Upper lobe of right lung (tissue), 1 donor: Measurements from ENCODE around the gene USP32. TPM values are rescaled to one million over a fixed set of nuclear protein-coding genes. Genes with fewer than 3 reads are reported as not detected.
"Not testable (repeated sequence)": the region's sequence is repeated elsewhere in the genome, so short reads cannot be mapped to it uniquely, and the experiment has no call there.

Source experiments
- ATAC-seq: fragments of 200-7000 bp; cut with Tn5 transposase; one replicate; pipeline ENCODE4 v1.9.1; 2020; ENCODE audit warnings: mild to moderate bottlenecking, moderate library complexity
- DNase-seq: peaks from one replicate; pipeline ENCODE4 v3.0.0-alpha.2; 2020
- H3K27ac ChIP-seq: fragments of 200-600 bp; one replicate; pipeline ENCODE4 v1.8.0; 2022
- H3K27me3 ChIP-seq: fragments of 200-600 bp; one replicate; pipeline ENCODE4 v1.8.0; 2022; ENCODE audit warnings: mild to moderate bottlenecking
- H3K36me3 ChIP-seq: fragments of 200-600 bp; one replicate; pipeline ENCODE4 v1.8.0; 2022
- H3K4me1 ChIP-seq: fragments of 200-600 bp; one replicate; pipeline ENCODE4 v1.8.0; 2022
- H3K4me3 ChIP-seq: fragments of 200-600 bp; one replicate; pipeline ENCODE4 v1.8.0; 2022; ENCODE audit warnings: mild to moderate bottlenecking
- H3K9me3 ChIP-seq: fragments of 200-600 bp; one replicate; pipeline ENCODE4 v1.8.0; 2022
- CTCF ChIP-seq: fragments of 200-600 bp; IDR thresholded peaks from one replicate; pipeline ENCODE4 v1.8.0; 2022; ENCODE audit warnings: antibody characterized with exemption
- intact Hi-C: fragments of 100-400 bp; cut with DNase I; formaldehyde crosslinking; loops from one replicate; pipeline ENCODE4 v1.11.0; 2022
- total RNA-seq: library from RNA; stranded (reverse); fragmentation: NEBNext Ultra II Directional; extraction: Animal tissue kit (Norgen Biotek cat#: 25700); gene quantifications from one replicate; pipeline ENCODE4 v1.2.1, GENCODE V29; 2021
- donor health status: DM: no; HTN: yes; CAD: no; lungs with severe emphysema.

Gene USP32
- total RNA-seq, 1 donor from 2014 or later, result 72.4 TPM

GRCh38 chr17:60176763-60177162 lies 215.2 kb downstream of the USP32 start:
- H3K4me1 ChIP-seq, H3K27ac ChIP-seq, H3K4me3 ChIP-seq, intact Hi-C loops, H3K27me3 ChIP-seq, ATAC-seq, DNase-seq, H3K9me3 ChIP-seq: not testable (repeated sequence)
- peaks cover 40% of the 10 kb centered on the region for H3K36me3 ChIP-seq

- H3K4me3 ChIP-seq, intact Hi-C loops, DNase-seq, H3K27ac ChIP-seq, H3K27me3 ChIP-seq, H3K9me3 ChIP-seq: not testable (repeated sequence)
- TF ChIP-seq CTCF, result peak; percentile 31
- Histone ChIP-seq H3K36me3 (peaks cover 20% of the 10 kb centered on the region), H3K4me1 (peaks cover 23% of the 10 kb centered on the region)
- ATAC-seq, result peak; percentile 42
Observed at GRCh38 chr17:60174767-60175166, 217.2 kb downstream of the USP32 start.

- Histone ChIP-seq H3K4me3 (no peak overlapping the region), H3K4me1 (peaks cover 29% of the 10 kb centered on the region), H3K27me3 (no peaks in the 10 kb centered on the region), H3K9me3 (no peaks in the 10 kb centered on the region), H3K36me3 (peaks cover 13% of the 10 kb centered on the region), H3K27ac (no peak overlapping the region)
- ATAC-seq, result no peak
- intact Hi-C loops, result no loop called here
- no peak for DNase-seq
- no peak for TF ChIP-seq CTCF
Observed at GRCh38 chr17:60174035-60174434, 217.9 kb downstream of the USP32 start.

- Histone ChIP-seq H3K9me3 (no peaks in the 10 kb centered on the region), H3K4me3 (no peak overlapping the region), H3K27ac (no peak overlapping the region), H3K4me1 (peaks cover 29% of the 10 kb centered on the region), H3K27me3 (no peaks in the 10 kb centered on the region), H3K36me3 (peaks cover 6% of the 10 kb centered on the region)
- intact Hi-C loops, result no loop called here
- DNase-seq (no peak), ATAC-seq (no peak)
- TF ChIP-seq CTCF, result no peak
Observed at GRCh38 chr17:60173304-60173819, 218.6 kb downstream of the USP32 start.

- no peak for ATAC-seq
- Histone ChIP-seq H3K27me3 (no peaks in the 10 kb centered on the region), H3K9me3 (no peaks in the 10 kb centered on the region), H3K4me1 (peaks cover 33% of the 10 kb centered on the region), H3K36me3 (no peaks in the 10 kb centered on the region), H3K4me3 (no peak overlapping the region), H3K27ac (no peak overlapping the region)
- intact Hi-C loops, result no loop called here
- no peak for DNase-seq
- no peak for TF ChIP-seq CTCF
Observed at GRCh38 chr17:60171753-60172079, 220.2 kb downstream of the USP32 start.

GRCh38 chr17:60170835-60171752 lies 220.8 kb downstream of the USP32 start:
- no peaks in the 10 kb centered on the region for H3K27me3 ChIP-seq
- no peak overlapping the region for H3K27ac ChIP-seq
- DNase-seq (no peak), ATAC-seq (peak; percentile 58)
- no peak overlapping the region for H3K4me3 ChIP-seq
- intact Hi-C loops, result no loop called here
- H3K9me3 ChIP-seq, result no peaks in the 10 kb centered on the region
- H3K4me1 ChIP-seq, result peaks cover 33% of the 10 kb centered on the region
- no peaks in the 10 kb centered on the region for H3K36me3 ChIP-seq
- TF ChIP-seq CTCF, result no peak
